Measurements from ENCODE around the gene ZNF628.
"Not testable (repeated sequence)": the region's sequence is repeated elsewhere in the genome, so short reads cannot be mapped to it uniquely, and the experiment has no call there.

The ZNF628 gene

GRCh38 chr19:55476100-55476775, at the start of gene ZNF628:
TSS of gene ZNF628 (plus strand) at chr19:55476617. CDS start at chr19:55479911, 3,294 bp downstream.
- peak; percentile 96 to 97 for DNase-seq (ENCODE audit: low read depth in 2 of 2)

- DNase-seq (ENCODE audit: low read depth in 2 of 2): no peak
Measured at GRCh38 chr19:55431183-55431582, 45.2 kb upstream of the ZNF628 start.

- DNase-seq (ENCODE audit: low read depth in 2 of 2): no peak
Measured at GRCh38 chr19:55432241-55432959, 44.0 kb upstream of the ZNF628 start.

- DNase-seq (ENCODE audit: low read depth in 2 of 2): no peak
Measured at GRCh38 chr19:55433292-55433691, 43.1 kb upstream of the ZNF628 start.

GRCh38 chr19:55434356-55434919, 42.0 kb upstream of the ZNF628 start:
- DNase-seq (ENCODE audit: low read depth in 2 of 2): no peak

GRCh38 chr19:55435020-55435419, 41.4 kb upstream of the ZNF628 start:
- DNase-seq (ENCODE audit: low read depth in 2 of 2): no peak

- no peak for DNase-seq (ENCODE audit: low read depth in 2 of 2)
Measured at GRCh38 chr19:55436847-55437246, 39.6 kb upstream of the ZNF628 start.

GRCh38 chr19:55437410-55437809, 39.0 kb upstream of the ZNF628 start:
- no peak for DNase-seq (ENCODE audit: low read depth in 2 of 2)

- DNase-seq (ENCODE audit: low read depth in 2 of 2): no peak
Measured at GRCh38 chr19:55439052-55439451, 37.4 kb upstream of the ZNF628 start.

- DNase-seq (ENCODE audit: low read depth in 2 of 2): no peak
Measured at GRCh38 chr19:55440411-55441105, 35.9 kb upstream of the ZNF628 start.

- no peak for DNase-seq (ENCODE audit: low read depth in 2 of 2)
Measured at GRCh38 chr19:55441319-55441691, 35.1 kb upstream of the ZNF628 start.

GRCh38 chr19:55441692-55442321, 34.6 kb upstream of the ZNF628 start:
- DNase-seq (ENCODE audit: low read depth in 2 of 2): no peak

GRCh38 chr19:55442372-55442961, 34.0 kb upstream of the ZNF628 start:
- no peak for DNase-seq (ENCODE audit: low read depth in 2 of 2)

- DNase-seq (ENCODE audit: low read depth in 2 of 2): no peak
Measured at GRCh38 chr19:55443045-55443823, 33.2 kb upstream of the ZNF628 start, which contains the start of gene SHISA7. TSS of gene SHISA7 (minus strand) at chr19:55443300. CDS start at chr19:55442863, 437 bp downstream.

GRCh38 chr19:55443824-55444480, 32.5 kb upstream of the ZNF628 start:
- DNase-seq (ENCODE audit: low read depth in 2 of 2): no peak

GRCh38 chr19:55444646-55445045, 31.8 kb upstream of the ZNF628 start:
- no peak for DNase-seq (ENCODE audit: low read depth in 2 of 2)

- DNase-seq (ENCODE audit: low read depth in 2 of 2): no peak
Measured at GRCh38 chr19:55446060-55446459, 30.4 kb upstream of the ZNF628 start.

GRCh38 chr19:55447421-55448174, 28.8 kb upstream of the ZNF628 start:
- no peak for DNase-seq (ENCODE audit: low read depth in 2 of 2)

- not testable (repeated sequence) for DNase-seq (ENCODE audit: low read depth in 2 of 2)
Measured at GRCh38 chr19:55448175-55448490, 28.3 kb upstream of the ZNF628 start.

- DNase-seq (ENCODE audit: low read depth in 2 of 2): no peak
Measured at GRCh38 chr19:55449469-55449868, 26.9 kb upstream of the ZNF628 start.
